Adipocyte (in vitro differentiated cells): Measurements from ENCODE around the gene JKAMP.

Experiments used
- DNase-seq: peaks from one replicate; pipeline ENCODE4 v3.0.0-alpha.2; 2015; ENCODE audit warnings: low read depth
- H3K27me3 ChIP-seq: replicated peaks from 2 replicates; pipeline ENCODE4 v1.7.0; 2013; ENCODE audit warnings: mild to moderate bottlenecking, low read length, moderate library complexity; ENCODE audit not compliant: control insufficient read depth, insufficient read depth
- H3K36me3 ChIP-seq: 2 replicates; pipeline ENCODE4 v1.7.0; 2013; ENCODE audit warnings: low read length, mild to moderate bottlenecking, moderate library complexity; ENCODE audit not compliant: control insufficient read depth, insufficient read depth, severe bottlenecking
- H3K4me1 ChIP-seq: 2 replicates; pipeline ENCODE4 v1.7.0; 2013; ENCODE audit warnings: mild to moderate bottlenecking, low read length, moderate library complexity; ENCODE audit not compliant: control insufficient read depth, insufficient read depth
- H3K4me3 ChIP-seq: 2 replicates; pipeline ENCODE4 v1.7.0; 2013; ENCODE audit warnings: mild to moderate bottlenecking, low read length, moderate library complexity
- H3K9ac ChIP-seq: 2 replicates; pipeline ENCODE4 v1.7.0; 2013; ENCODE audit warnings: mild to moderate bottlenecking, low read length, moderate library complexity
- H3K9me3 ChIP-seq: 2 replicates; pipeline ENCODE4 v1.7.0; 2013; ENCODE audit warnings: mild to moderate bottlenecking, low read length, moderate library complexity; ENCODE audit not compliant: control insufficient read depth

Gene JKAMP

DNA sequence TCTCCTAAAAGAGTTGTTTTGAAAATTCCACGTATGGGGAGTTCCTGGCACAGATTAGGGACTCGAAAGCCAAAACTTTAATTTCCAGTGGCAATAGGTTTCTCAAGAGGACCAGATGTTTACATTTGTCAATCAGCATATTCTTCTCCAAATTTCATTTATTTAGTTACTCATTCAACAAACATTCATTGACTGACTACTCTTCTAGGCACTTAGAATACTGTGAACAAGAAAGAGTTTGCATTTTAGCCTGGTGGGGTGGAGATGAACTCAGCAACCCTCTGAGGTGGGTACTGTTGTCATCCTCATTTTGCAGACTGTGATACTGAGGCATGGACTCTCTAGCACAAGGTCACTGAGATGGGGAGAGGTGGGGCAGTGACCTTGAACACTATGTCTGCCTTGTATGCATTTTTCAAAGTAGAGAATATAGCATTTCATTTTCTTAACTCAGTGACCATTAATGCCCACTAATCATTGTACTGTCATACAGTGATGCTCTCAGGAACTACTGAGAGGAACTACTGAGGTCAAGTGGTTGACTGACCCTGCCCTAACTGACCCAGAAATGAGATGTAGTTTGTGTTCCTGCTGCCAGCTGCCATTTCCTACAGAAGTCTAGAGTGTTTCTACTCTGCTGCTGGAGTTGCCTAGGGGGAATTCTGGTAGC is 2.3 kb upstream of the JKAMP start:
- peak overlapping the region; percentile 88 for H3K4me3 ChIP-seq

DNA sequence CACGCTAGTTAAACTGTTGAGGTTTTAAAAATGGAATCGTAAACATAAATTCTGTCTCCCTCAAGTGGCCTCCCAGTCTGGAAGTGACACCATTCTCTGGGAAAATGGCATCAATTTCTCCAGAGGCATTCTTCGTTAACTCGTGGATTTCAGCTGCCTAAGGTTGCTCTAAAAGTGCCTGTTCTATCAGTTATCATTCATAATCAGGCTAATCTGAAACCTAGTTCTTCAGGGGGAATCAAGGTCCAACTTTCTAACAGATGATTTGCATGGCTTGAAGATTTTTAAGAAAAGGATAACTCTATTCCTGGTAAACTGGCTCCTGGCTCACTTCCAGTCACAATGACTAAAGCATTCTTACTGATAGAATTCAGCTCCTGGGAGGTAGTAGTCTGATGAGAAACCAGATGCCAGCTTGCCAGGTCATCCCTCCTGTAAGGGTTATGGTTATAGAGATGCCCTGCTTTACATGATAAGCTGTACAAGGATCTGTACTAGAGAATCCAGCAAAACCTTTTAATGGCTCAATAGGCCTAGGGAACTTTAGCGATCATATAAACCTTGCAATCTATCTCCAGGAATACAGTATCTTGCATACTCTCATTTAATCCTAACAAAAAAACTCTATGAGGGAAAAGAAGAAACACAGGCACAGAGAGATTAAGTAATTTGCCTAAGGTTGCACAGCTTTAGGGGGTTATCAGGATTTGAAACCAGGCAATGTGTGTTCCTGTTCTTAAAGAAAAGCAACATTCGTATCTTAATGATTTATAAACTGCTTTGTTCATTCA is 1.6 kb upstream of the JKAMP start:
- no peaks in the 10 kb centered on the region for H3K9me3 ChIP-seq
- peaks cover 15% of the 10 kb centered on the region for H3K36me3 ChIP-seq
- H3K9ac ChIP-seq = peak overlapping the region; percentile 91
- no peaks in the 10 kb centered on the region for H3K27me3 ChIP-seq
- peak; percentile 89 for DNase-seq
- H3K4me1 ChIP-seq = peaks cover 50% of the 10 kb centered on the region
- peak overlapping the region; percentile 88 for H3K4me3 ChIP-seq

More for the DNA sequence above, 2.3 kb upstream of the JKAMP start:
- H3K4me1 ChIP-seq = peaks cover 48% of the 10 kb centered on the region
- H3K36me3 ChIP-seq = peaks cover 13% of the 10 kb centered on the region
- no peaks in the 10 kb centered on the region for H3K9me3 ChIP-seq
- no peaks in the 10 kb centered on the region for H3K27me3 ChIP-seq
- DNase-seq = peak; percentile 88
- peak overlapping the region; percentile 91 for H3K9ac ChIP-seq

DNA sequence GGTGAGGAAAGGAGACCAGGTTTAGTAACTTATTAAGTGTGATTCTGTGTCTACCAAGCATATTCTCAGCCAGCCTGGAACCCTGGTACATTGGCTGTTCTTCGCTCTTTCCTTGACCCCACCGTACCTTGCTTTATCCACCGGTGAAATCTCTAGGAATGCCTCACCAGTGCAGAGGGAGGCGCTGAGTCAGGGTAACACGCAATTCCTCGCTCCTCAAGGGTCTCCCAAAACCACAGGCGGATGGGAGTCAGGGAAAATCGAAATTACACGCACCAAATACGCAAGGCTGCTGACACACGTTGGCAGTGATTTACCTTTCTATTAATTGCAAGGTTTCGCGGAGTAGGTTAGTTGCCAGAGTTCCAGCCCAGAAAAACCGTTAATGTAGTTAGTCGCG is 954 bp upstream of the JKAMP start:
- Histone ChIP-seq H3K4me1 (peaks cover 55% of the 10 kb centered on the region), H3K36me3 (peaks cover 18% of the 10 kb centered on the region), H3K4me3 (peak overlapping the region; percentile 88), H3K27me3 (no peaks in the 10 kb centered on the region), H3K9me3 (no peaks in the 10 kb centered on the region), H3K9ac (peak overlapping the region; percentile 91)
- peak; percentile 66 for DNase-seq

DNA sequence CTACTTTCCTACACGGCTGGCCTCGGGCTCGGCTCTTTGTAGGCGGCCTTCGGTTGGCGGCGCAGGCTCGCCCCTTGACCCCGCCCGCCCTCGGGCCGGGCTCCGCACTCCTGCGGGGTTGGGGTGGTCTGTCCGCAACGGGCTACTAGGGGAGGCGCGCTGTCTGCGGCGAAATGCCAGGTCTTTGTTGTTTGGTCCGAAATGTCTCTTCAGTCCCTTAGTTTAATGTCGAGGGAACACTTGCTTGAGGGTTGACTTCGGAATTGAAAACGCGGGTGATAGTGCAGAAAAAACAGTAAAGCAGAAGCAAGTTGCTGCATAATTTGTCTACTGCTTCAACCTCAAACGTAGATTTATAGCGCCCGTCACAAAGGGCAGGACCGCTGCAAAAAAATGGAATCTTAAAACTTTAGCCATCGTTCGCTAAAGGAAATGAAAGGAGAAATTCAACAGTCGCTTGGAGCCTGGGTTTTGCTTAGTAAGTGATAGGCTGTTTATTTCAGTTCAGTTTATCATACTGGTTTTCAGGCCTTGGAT is 390 bp downstream of the JKAMP start:
- peak overlapping the region; percentile 88 for H3K4me3 ChIP-seq
- no peaks in the 10 kb centered on the region for H3K9me3 ChIP-seq
- H3K4me1 ChIP-seq = peaks cover 55% of the 10 kb centered on the region
- H3K36me3 ChIP-seq = peaks cover 23% of the 10 kb centered on the region
- no peak for DNase-seq
- H3K9ac ChIP-seq = peak overlapping the region; percentile 91
- H3K27me3 ChIP-seq = no peaks in the 10 kb centered on the region

DNA sequence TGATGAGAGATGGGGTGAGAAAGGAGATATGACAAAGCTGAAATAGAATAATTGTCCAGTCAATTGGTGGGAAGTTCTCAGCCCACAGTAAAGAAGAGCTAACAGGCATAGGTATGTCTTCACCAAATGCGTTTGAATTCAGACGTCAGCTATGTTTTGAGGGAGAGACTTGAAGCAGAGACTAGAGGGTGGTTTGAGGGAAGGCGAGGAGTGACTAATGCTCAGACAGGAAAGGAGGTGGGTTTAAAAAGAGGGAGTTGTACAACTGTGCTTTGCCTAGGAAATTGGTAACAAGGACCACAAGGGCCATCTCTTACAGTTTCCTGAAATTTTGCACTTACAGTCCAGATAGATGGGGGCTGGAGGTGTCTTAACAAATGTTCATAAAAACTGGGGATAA is 6.4 kb downstream of the JKAMP start:
- H3K4me1 ChIP-seq = peaks cover 17% of the 10 kb centered on the region
- H3K36me3 ChIP-seq = peaks cover 74% of the 10 kb centered on the region
- H3K27me3 ChIP-seq = no peaks in the 10 kb centered on the region
- DNase-seq = no peak
- H3K4me3 ChIP-seq = no peak overlapping the region
- H3K9ac ChIP-seq = no peak overlapping the region
- no peaks in the 10 kb centered on the region for H3K9me3 ChIP-seq

DNA sequence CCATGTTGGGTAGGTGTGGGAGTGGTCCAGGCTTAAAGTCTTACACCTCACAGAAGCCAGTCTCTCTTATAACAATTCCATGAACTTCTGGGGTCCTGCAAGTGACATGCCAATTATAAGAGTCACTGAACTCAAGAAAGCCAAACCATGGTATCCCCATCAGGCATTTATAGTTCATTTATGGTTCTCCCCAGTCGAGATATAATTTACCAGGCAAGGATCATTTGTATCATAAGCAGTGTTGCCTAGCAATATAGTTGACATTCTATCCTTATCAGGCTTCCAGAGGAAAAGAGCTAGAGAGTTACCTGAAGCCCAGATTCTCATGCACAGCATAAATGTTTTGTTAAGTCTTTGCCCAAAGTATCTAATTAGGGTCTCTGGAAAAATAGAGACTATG is 8.1 kb downstream of the JKAMP start:
- Histone ChIP-seq H3K9ac (no peak overlapping the region), H3K9me3 (no peaks in the 10 kb centered on the region), H3K36me3 (peaks cover 86% of the 10 kb centered on the region), H3K27me3 (no peaks in the 10 kb centered on the region), H3K4me3 (no peak overlapping the region), H3K4me1 (peaks cover 7% of the 10 kb centered on the region)
- no peak for DNase-seq

DNA sequence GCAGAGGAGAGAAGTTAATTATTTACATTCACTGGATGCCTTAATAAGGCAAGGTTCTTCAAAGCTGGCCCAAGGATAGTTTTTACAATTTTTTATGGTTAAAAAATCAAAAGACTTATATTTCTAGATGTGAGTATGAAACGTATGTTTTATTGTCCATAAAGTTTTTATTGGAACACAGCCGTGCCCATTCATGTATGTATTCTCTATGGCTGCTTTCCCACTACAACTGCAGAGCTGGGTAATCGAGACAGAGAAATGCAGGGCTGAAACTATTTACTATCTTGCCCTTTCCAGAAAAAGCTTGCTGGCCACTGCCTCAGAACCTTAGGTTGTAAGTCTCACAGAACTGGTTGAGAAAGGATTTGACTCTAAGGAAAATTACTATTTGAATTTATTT is 16.4 kb downstream of the JKAMP start:
- Histone ChIP-seq H3K4me3 (no peak overlapping the region), H3K36me3 (peaks cover 68% of the 10 kb centered on the region), H3K9ac (no peak overlapping the region), H3K4me1 (peaks cover 4% of the 10 kb centered on the region), H3K27me3 (no peaks in the 10 kb centered on the region), H3K9me3 (no peaks in the 10 kb centered on the region)
- DNase-seq = no peak

DNA sequence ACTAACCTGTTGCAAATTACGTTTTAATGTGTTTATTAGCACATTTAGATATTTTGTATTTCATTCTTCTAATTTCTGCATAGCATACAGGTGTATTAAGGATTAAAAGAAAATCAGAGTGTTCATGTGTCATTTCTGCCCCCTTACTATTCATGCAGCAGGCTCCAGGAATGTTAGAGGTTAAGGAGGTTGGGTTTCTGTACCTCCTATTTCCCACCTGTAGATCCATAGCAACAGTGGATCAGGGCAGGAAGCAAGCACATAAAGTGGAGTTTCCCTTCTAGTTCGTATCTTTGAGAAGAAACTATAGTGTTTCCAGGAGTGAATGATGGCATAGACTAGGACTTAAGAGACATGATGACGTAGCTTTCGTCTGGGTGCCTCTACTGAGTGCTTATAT is 18.9 kb downstream of the JKAMP start:
- Histone ChIP-seq H3K36me3 (peaks cover 49% of the 10 kb centered on the region), H3K27me3 (no peaks in the 10 kb centered on the region)
- no peak for DNase-seq

DNA sequence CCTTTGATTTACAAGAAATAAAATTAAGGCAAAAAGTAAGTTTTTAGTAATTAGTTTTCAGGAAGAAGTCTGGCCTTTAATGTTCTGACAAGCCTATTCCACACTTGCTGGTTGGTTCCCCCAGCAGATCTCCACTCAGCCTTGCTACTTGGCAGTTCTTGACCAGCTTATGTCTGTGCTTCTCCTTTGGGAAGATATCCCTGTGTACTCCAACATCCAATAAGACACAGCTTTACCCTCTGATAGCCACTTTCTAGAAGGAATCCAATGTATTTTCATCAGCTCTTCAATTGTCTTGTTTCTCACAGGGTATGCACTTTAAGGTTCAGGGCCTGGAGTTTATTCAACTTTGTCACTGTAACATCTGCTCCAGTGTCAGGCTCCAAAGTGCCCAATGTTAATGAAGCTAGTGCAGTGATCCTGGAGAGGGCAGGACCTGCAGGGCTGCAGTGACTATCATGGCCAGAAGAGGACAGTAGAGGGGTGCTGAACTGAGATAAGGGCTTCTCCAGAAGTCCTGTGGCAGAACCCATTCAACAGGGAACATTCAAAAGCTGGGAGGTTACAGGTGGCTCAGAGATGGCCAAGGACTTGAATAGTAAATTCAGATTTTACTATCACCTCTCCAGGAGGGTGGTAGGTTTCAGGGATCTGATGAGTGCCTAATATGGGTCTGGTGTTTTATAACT is 22.9 kb downstream of the JKAMP start:
- DNase-seq = peak; percentile 62
- H3K9ac ChIP-seq = no peak overlapping the region
- H3K4me3 ChIP-seq = no peak overlapping the region
- peaks cover 18% of the 10 kb centered on the region for H3K36me3 ChIP-seq
- no peaks in the 10 kb centered on the region for H3K27me3 ChIP-seq
- no peaks in the 10 kb centered on the region for H3K9me3 ChIP-seq
- H3K4me1 ChIP-seq = no peaks in the 10 kb centered on the region

More for the DNA sequence above, 18.9 kb downstream of the JKAMP start:
- Histone ChIP-seq H3K9me3 (no peaks in the 10 kb centered on the region), H3K4me1 (peaks cover 4% of the 10 kb centered on the region), H3K9ac (no peak overlapping the region), H3K4me3 (no peak overlapping the region)

DNA sequence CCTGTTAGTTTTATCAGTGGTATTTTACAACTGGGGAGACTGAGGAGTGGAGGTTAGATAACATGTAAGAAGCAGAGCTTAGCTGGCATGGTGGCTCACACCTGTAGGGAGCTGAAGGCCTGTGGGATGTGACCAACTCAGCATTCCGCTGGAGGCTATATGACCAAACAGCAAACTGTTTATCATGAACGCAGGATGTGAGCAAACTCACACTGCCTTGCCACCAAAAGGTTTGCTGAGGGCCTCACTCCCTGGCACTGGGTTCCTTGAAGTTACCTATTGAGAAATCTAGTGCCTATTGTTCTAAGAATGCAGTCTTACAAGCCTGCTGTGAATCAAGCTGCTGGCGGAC is 23.4 kb downstream of the JKAMP start:
- Histone ChIP-seq H3K4me3 (no peak overlapping the region), H3K9ac (no peak overlapping the region), H3K4me1 (no peaks in the 10 kb centered on the region), H3K27me3 (no peaks in the 10 kb centered on the region), H3K36me3 (peaks cover 18% of the 10 kb centered on the region), H3K9me3 (no peaks in the 10 kb centered on the region)
- DNase-seq = no peak

DNA sequence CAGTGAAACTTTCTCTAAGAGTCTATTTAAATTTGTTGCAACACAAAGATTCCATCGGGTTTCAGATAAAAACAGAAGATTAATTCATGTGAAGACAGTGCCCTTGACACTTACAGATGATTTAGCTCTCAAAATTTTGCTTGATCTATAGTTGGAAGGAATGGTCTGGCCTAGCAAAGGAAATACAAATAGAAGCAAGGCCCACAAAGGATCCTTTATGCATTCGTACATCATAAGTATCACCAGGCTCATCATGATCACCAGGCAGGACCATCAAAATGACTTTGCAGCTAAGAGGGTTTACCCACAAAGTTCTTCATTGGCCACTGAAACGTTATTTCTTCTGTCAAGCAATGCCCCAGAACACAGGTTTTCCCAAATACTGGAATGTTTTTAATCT is 24.8 kb downstream of the JKAMP start:
- H3K9me3 ChIP-seq = no peaks in the 10 kb centered on the region
- H3K36me3 ChIP-seq = peaks cover 8% of the 10 kb centered on the region
- no peaks in the 10 kb centered on the region for H3K27me3 ChIP-seq
- H3K9ac ChIP-seq = no peak overlapping the region
- no peak overlapping the region for H3K4me3 ChIP-seq
- no peaks in the 10 kb centered on the region for H3K4me1 ChIP-seq
- DNase-seq = no peak
